SU-DHL-6 (cell line): ENCODE results near the gene ARHGAP1.

ENCODE experiments used
- H2AFZ ChIP-seq: fragments of 200-600 bp; sonication (generic); 2 replicates; pipeline ENCODE4 v1.6.1; 2014; ENCODE audit warnings: low read depth, mild to moderate bottlenecking, moderate library complexity, mixed read lengths, antibody characterized with exemption, low read length; ENCODE audit not compliant: severe bottlenecking
- H3F3A ChIP-seq: fragments of 200-600 bp; shearing (Covaris generic); 2 replicates; pipeline ENCODE4 v1.6.0; 2016; ENCODE audit warnings: antibody characterized with exemption, mild to moderate bottlenecking; ENCODE audit not compliant: insufficient read depth
- H3K27ac ChIP-seq: fragments of 200-600 bp; sonication (generic); 2 replicates; pipeline ENCODE4 v1.5.1; 2016; ENCODE audit warnings: low read depth, mild to moderate bottlenecking, low read length, moderate library complexity, mixed read lengths
- H3K27me3 ChIP-seq: fragments of 200-600 bp; sonication (generic), shearing (Covaris generic); 2 replicates; pipeline ENCODE4 v1.6.0; 2014; ENCODE audit warnings: mild to moderate bottlenecking, low read length
- H3K36me3 ChIP-seq: fragments of 200-600 bp; sonication (generic); 2 replicates; pipeline ENCODE4 v1.6.1; 2014; ENCODE audit warnings: mild to moderate bottlenecking, low read length, mixed read lengths
- H3K4me2 ChIP-seq: fragments of 300-600, 200-600 bp; shearing (Covaris generic), sonication (generic); 2 replicates; pipeline ENCODE4 v1.6.0; 2014; ENCODE audit warnings: low read length, low read depth, mild to moderate bottlenecking; ENCODE audit not compliant: poor library complexity, severe bottlenecking
- H3K4me3 ChIP-seq: fragments of 200-600 bp; sonication (generic); 2 replicates; pipeline ENCODE4 v1.5.1; 2014; ENCODE audit warnings: antibody characterized with exemption, low read length, mild to moderate bottlenecking, mixed read lengths; ENCODE audit not compliant: insufficient read depth, poor library complexity, severe bottlenecking
- H3K79me2 ChIP-seq: fragments of 200-600 bp; sonication (generic); 2 replicates; pipeline ENCODE4 v1.6.1; 2014; ENCODE audit warnings: mild to moderate bottlenecking, low read length, moderate library complexity; ENCODE audit not compliant: insufficient read depth
- H3K9ac ChIP-seq: fragments of 200-600 bp; sonication (generic); 2 replicates; pipeline ENCODE4 v1.7.0; 2014; ENCODE audit warnings: mild to moderate bottlenecking, low read length
- H3K9me2 ChIP-seq: fragments of 200-600 bp; sonication (generic); replicated peaks from 2 replicates; pipeline ENCODE4 v1.6.1; 2014; ENCODE audit warnings: low read length; ENCODE audit not compliant: insufficient read depth
- H3K9me3 ChIP-seq: fragments of 200-600 bp; sonication (generic); 2 replicates; pipeline ENCODE4 v1.6.1; 2014; ENCODE audit warnings: low read length, mixed read lengths; ENCODE audit not compliant: insufficient read depth
- H4K20me1 ChIP-seq: fragments of 200-600 bp; sonication (generic); 2 replicates; pipeline ENCODE4 v1.6.1; 2014; ENCODE audit warnings: low read depth, mild to moderate bottlenecking, antibody characterized with exemption, low read length, moderate library complexity, mixed read lengths
- CTCF ChIP-seq: fragments of 200-600 bp; sonication (generic); IDR thresholded peaks from one replicate; pipeline ENCODE4 v1.5.1; 2017; ENCODE audit warnings: antibody characterized with exemption, mild to moderate bottlenecking, low read length, moderate library complexity; ENCODE audit not compliant: insufficient read depth, poor library complexity, severe bottlenecking
- EZH2phosphoT487 ChIP-seq: fragments of 200-600 bp; sonication (generic), shearing (Covaris generic); conservative IDR thresholded peaks from 2 replicates; pipeline ENCODE4 v1.6.1; 2018; ENCODE audit warnings: mild to moderate bottlenecking, antibody characterized with exemption, low read length, moderate library complexity, mixed read lengths

The ARHGAP1 gene

GRCh38 chr11:46665356-46665755 is 35.1 kb downstream of the ARHGAP1 start:
- Histone ChIP-seq H3K4me2 (no peak overlapping the region), H3K36me3 (no peaks in the 10 kb centered on the region)

GRCh38 chr11:46664612-46665011 is 35.8 kb downstream of the ARHGAP1 start:
- Histone ChIP-seq H3K36me3 (no peaks in the 10 kb centered on the region; the same call in 1 of the 2 replicates), H4K20me1 (no peaks in the 10 kb centered on the region), H3K27ac (no peak overlapping the region), H3K9me3 (no peaks in the 10 kb centered on the region), H3K4me2 (no peak overlapping the region), H3F3A (no peaks in the 10 kb centered on the region), H3K9me2 (no peaks in the 10 kb centered on the region), H3K79me2 (no peaks in the 10 kb centered on the region), H3K27me3 (no peaks in the 10 kb centered on the region), H3K9ac (no peak overlapping the region), H2AFZ (no peak overlapping the region), H3K4me3 (no peak overlapping the region)
- no peak for TF ChIP-seq EZH2phosphoT487

More at GRCh38 chr11:46665356-46665755, 35.1 kb downstream of the ARHGAP1 start:
- H3K27ac ChIP-seq = no peak overlapping the region
- H3K9me2 ChIP-seq = no peaks in the 10 kb centered on the region
- no peaks in the 10 kb centered on the region for H3K79me2 ChIP-seq
- TF ChIP-seq EZH2phosphoT487 (no peak), CTCF (no peak)
- H3K9ac ChIP-seq = no peak overlapping the region
- H3F3A ChIP-seq = no peaks in the 10 kb centered on the region
- H3K4me3 ChIP-seq = no peak overlapping the region
- no peaks in the 10 kb centered on the region for H3K9me3 ChIP-seq
- H2AFZ ChIP-seq = no peak overlapping the region
- H4K20me1 ChIP-seq = no peaks in the 10 kb centered on the region
- H3K27me3 ChIP-seq = no peaks in the 10 kb centered on the region

- Histone ChIP-seq H4K20me1 (no peaks in the 10 kb centered on the region), H3K27me3 (no peaks in the 10 kb centered on the region), H3F3A (no peaks in the 10 kb centered on the region), H3K4me3 (no peak overlapping the region), H3K9me3 (no peaks in the 10 kb centered on the region), H3K4me2 (no peak overlapping the region), H3K27ac (no peak overlapping the region), H3K36me3 (no peaks in the 10 kb centered on the region; the same call in 1 of the 2 replicates), H3K9ac (no peak overlapping the region), H3K79me2 (no peaks in the 10 kb centered on the region), H3K9me2 (no peaks in the 10 kb centered on the region), H2AFZ (no peak overlapping the region)
- no peak for TF ChIP-seq EZH2phosphoT487
- no peak for TF ChIP-seq CTCF
These were observed 37.0 kb downstream of the ARHGAP1 start for GRCh38 chr11:46663277-46663940.

GRCh38 chr11:46662366-46662765 is 38.1 kb downstream of the ARHGAP1 start:
- H3K36me3 ChIP-seq = no peaks in the 10 kb centered on the region; the same call in 1 of the 2 replicates
- no peaks in the 10 kb centered on the region for H4K20me1 ChIP-seq
- no peaks in the 10 kb centered on the region for H3K27me3 ChIP-seq
- no peaks in the 10 kb centered on the region for H3K79me2 ChIP-seq
- TF ChIP-seq EZH2phosphoT487 (no peak), CTCF (no peak)
- H3K9me2 ChIP-seq = no peaks in the 10 kb centered on the region
- no peak overlapping the region for H3K4me3 ChIP-seq
- no peaks in the 10 kb centered on the region for H3K9me3 ChIP-seq
- no peak overlapping the region for H2AFZ ChIP-seq
- no peaks in the 10 kb centered on the region for H3F3A ChIP-seq
- no peak overlapping the region for H3K9ac ChIP-seq
- no peak overlapping the region for H3K27ac ChIP-seq
- no peak overlapping the region for H3K4me2 ChIP-seq
